HT-29 (cell line): Measurements from ENCODE around the gene UBE2C. TPM values are rescaled to one million over a fixed set of nuclear protein-coding genes. Genes with fewer than 3 reads are reported as not detected.

ENCODE experiments used
- DNase-seq: peaks from one replicate; pipeline ENCODE4 v3.0.0-alpha.2; 2015; ENCODE audit warnings: low spot score
- small RNA-seq: library from RNA; depleted of rRNA; stranded (forward); fragments of <200 nt; gene quantifications from one replicate; pipeline ENCODE3, GENCODE V24; 2014
- total RNA-seq: library from RNA; depleted of rRNA; stranded (reverse); fragments of >200 nt; shearing (Covaris generic); gene quantifications from 2 replicates; pipeline ENCODE4 v1.2.3, GENCODE V29; 2014; rRNA removed

The UBE2C gene
- total RNA-seq, 1 experiment from 2014 or later: 289 TPM

DNA sequence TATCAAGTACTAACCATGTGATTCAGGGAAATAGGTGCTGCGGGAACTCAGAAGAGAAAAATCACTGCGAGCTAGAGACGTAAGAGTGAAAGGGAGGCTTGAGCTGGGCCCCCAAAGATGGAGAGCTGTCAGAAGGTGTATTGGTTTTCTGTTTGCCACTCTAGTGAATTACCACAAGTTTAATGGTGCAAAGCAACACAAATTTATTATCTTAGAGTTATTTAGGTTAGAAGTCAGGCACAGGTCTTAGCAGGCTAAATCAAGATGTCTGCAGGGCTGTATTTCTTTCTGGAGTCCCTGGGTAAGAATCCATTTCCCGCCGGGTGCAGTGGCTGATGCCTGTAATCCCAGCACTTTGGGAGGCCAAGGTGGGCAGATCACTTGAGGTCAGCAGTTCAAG is 47.5 kb downstream of the UBE2C start:
- DNase-seq: no peak

DNA sequence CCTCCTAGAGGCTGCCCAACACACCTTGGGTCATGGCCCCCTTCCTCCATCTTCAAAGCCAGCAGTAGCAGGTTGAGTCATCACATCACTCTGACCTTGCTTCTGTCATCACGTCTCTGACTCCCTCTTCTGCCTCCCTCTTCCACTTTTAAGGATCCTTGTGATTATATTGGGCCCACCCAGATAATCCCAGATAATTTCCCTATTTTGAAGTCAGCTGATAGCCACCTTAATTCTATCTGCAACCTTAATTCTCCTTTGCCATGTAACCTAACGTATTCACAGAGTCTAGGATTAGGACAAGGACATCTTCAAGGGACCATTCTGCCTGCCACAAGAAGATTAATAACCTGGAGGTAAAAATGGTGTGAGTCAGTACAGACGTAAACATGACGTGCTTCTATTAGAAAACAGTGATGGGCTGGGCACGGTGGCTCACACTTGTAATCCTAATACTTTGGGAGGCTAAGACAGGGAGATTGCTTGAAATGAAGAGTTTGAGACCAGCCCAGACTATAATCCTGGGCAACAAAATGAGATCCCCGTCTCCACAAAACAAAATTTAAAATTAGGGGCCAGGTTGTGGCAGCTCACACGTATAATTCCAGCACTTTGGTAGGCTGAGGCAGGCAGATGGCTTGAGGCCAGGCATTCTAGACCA is 48.2 kb downstream of the UBE2C start:
- no peak for DNase-seq

DNA sequence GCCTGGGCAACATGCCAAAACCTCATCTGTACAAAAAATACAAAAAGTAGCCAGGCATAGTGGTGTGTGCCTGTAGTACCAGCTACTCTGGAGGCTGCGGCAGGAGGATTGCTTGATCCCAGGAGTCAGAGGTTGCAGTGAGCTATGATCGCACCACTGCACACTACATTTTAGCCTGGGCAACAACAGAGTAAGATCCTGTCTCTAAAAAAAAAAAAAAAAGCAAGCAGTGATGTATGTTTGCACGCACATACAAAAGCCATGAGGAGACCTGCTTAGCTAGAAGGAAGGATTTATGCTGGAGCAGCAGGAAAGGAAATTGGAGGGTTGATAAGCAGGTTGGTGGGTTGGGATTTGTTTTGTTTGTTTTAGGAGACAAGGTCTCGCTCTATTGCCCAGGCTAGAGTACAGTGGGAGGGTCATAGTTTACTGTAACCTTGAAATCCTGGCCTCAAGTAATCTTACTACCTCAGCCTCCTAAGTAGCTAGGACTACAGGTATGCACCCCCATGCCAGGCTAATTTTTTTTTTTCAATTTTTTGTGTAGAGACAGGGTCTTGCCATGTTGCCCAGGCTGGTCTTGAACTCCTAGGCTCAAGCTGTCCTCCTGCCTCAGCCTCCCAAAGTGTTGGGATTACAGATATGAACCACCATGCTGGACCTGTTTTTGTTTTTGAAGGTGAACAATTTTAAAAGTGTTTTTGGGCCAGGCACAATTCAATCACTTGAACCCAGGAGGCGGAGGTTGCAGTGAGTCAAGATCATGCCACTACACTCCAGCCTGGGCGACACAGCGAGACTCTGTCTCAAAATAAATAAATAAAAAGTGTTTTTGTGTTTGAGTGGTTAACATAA is 49.0 kb downstream of the UBE2C start:
- peak; percentile 28 for DNase-seq

DNA sequence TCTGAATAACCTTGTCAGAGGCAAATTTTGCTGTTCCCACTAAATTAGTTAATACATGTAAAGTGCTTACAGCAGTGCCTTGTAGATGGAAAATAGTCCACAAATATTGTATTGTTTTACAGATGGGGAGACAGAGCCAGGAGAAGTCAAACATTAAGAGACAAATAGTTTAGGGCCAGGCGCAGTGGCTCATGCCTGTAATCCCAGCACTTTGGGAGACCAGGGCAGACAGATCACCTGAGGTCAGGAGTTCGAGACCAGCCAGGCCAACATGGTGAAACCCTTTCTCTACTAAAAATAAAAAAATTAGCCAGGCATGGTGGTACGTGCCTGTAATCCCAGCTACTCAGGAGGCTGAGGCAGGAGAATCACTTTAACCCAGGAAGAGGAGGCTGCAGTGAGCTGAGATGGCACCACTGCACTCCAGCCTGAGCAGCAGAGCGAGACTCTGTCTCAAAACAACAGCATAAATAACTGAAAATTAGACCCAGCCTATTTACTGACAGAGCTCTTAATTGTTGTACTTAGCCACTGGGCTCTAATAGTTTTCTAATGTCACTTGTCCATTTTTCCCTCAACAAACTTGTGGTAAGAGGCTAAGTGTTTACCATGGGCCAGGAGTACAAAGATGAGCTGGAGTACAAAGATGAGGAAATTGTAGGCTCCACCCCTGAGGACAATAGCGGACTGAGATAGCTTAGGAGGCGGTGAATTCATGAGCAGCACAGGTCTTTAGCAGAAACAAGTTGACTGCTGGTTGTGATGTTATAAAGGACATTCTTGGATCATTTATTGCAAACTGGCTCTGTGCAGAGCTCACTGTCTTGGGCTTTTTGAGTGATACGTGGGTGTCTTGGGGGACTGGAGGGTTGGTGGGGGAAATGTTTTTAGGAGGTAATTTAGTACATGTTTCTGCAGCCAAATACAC is 51.4 kb downstream of the UBE2C start:
- peak; percentile 19 for DNase-seq

DNA sequence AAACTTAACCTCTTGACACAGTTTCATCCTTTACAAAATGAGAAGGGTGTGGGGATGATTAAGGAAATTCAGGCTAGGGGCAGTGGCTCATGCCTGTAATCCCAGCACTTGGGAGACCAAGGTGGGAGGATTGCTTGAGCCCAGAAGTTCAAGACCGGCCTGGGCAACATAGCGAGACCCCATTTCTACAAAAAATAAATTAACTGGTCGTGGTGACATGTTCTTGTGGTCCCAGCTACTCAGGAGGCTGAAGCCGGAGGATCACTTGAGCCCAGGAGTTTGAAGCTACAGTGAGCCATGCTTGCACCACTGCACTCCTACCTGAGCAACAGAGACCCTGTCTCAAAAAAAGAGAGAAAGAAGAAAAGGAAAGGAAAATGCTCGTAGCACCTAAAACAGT is 54.0 kb downstream of the UBE2C start:
- no peak for DNase-seq

Small RNA genes lying within 50 kb of the gene (small RNA-seq; reads per million reads assigned to genes)
- gene RNU6ATAC38P: not detected

Other genes starting within 250 kb of the UBE2C start
- not detected in 2 replicates for gene WFDC8, start 233.4 kb upstream of the UBE2C start, total RNA-seq
- not detected in 2 replicates for gene WFDC10A, start 182.9 kb upstream of the UBE2C start, total RNA-seq
- gene WFDC9, start 181.4 kb upstream of the UBE2C start, total RNA-seq: not detected in 2 replicates
- gene WFDC11, start 142.4 kb upstream of the UBE2C start, total RNA-seq: not detected in 2 replicates
- gene WFDC13, start 110.6 kb upstream of the UBE2C start, total RNA-seq: not detected in 2 replicates
- not detected in 2 replicates for gene WFDC10B, start 107.6 kb upstream of the UBE2C start, total RNA-seq
- not detected in 2 replicates for gene SPINT4, start 90.3 kb upstream of the UBE2C start, total RNA-seq
- gene WFDC3, start 20.8 kb upstream of the UBE2C start, total RNA-seq: not detected in 2 replicates
- 26.2 and 33.2 TPM in 2 replicates for gene DNTTIP1, start 20.7 kb upstream of the UBE2C start, total RNA-seq
- gene TNNC2, start 14.7 kb downstream of the UBE2C start, total RNA-seq: 0.15 and 0.18 TPM in 2 replicates
- gene SNX21, start 21.2 kb downstream of the UBE2C start, total RNA-seq: 30.8 and 31.2 TPM in 2 replicates
- gene ACOT8, start 44.7 kb downstream of the UBE2C start, total RNA-seq: 93.1 and 95.4 TPM in 2 replicates
- gene ZSWIM3, start 45.0 kb downstream of the UBE2C start, total RNA-seq: 2.3 and 2.9 TPM in 2 replicates
- 16.1 and 20.2 TPM in 2 replicates for gene ZSWIM1, start 68.6 kb downstream of the UBE2C start, total RNA-seq
- gene SPATA25, start 75.0 kb downstream of the UBE2C start, total RNA-seq: 7.1 and 10.4 TPM in 2 replicates
- gene NEURL2, start 78.6 kb downstream of the UBE2C start, total RNA-seq: 8.9 and 11.4 TPM in 2 replicates
- gene CTSA, start 78.7 kb downstream of the UBE2C start, total RNA-seq: 151 and 162 TPM in 2 replicates
- 1.0 and 2.1 TPM in 2 replicates for gene PLTP, start 99.5 kb downstream of the UBE2C start, total RNA-seq
- 25.5 and 31.7 TPM in 2 replicates for gene PCIF1, start 122.0 kb downstream of the UBE2C start, total RNA-seq
- gene ZNF335, start 159.6 kb downstream of the UBE2C start, total RNA-seq: 39.2 and 44.8 TPM in 2 replicates
- not detected in 2 replicates for gene MMP9, start 196.3 kb downstream of the UBE2C start, total RNA-seq
- not detected in 2 replicates for gene SLC12A5, start 216.6 kb downstream of the UBE2C start, total RNA-seq